Measurements from ENCODE around the gene IFRD2.
A peak's percentile ranks its signal among the peaks of the same experiment; 100 is the strongest.

Gene IFRD2, protein sequence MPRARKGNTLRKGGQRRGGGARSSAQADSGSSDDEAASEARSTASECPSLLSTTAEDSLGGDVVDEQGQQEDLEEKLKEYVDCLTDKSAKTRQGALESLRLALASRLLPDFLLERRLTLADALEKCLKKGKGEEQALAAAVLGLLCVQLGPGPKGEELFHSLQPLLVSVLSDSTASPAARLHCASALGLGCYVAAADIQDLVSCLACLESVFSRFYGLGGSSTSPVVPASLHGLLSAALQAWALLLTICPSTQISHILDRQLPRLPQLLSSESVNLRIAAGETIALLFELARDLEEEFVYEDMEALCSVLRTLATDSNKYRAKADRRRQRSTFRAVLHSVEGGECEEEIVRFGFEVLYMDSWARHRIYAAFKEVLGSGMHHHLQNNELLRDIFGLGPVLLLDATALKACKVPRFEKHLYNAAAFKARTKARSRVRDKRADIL

DNA sequence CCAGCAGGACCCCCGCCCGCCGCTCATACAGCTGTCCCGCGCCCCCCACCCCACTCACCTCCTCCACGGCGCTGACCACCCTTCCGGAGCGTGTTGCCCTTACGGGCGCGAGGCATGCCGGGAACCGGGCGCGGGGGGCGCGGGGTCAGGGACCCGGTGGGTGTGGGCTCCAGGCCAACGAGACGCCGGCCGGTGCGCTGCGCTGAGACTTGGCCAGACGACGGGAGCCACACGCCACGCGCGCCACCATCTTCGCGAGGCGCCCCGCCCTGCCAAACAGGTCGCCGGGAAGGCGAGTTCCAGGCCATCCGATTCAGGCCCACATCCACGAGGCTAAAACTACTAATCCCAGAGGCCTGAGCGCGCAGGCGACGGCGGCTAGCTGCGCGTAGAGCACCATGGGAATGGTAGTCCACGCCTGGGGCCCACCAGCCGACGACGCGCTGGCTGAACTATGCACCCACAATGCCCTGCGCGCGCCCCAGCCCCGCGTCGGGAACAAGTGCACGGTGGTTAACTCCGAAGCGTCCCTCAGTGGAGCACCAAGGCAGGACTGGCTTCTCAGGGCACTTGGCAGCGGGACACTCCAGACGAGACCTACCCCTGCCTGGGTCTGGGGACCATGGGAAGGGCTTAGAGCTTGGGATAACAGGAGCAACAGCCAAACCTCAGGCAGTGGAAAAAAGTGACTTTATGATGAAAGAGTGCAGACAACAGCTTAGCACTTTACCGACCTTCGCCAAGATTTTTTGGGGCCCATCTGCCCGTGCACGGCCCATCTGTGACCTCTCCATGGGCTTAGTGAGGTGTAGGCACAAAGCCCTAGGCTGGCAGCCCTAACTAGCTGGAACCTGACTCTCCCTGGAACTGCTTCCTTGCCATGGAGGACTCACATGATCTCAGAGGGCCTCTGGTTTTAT, at the start of gene IFRD2:
Gene IFRD2 (minus strand): TSS at position 271 of the 920 bp plus-strand sequence. CDS start 155 bp downstream, at position 116.
- peak; percentile 99 for DNase-seq

DNA sequence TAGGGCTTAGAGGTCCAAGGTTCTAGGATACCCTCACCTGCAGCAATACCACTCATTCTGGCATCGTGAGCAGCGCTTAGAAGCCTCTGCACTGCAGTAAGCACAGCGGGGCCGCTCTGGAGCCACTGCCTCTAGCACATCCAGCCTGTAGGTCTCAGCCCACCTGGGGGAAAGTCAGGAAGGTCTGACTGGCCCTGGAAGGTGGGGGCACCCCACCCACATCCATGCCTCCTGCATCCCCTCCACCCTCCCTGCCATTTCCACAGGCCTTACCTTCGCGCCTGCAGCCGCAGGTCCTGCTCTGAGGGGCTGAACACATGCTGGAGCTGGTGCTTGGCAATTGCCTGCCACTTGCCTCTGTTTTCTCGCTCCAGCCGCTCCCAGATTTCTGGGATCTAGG, 49.3 kb upstream of the IFRD2 start:
- no peak for DNase-seq

DNA sequence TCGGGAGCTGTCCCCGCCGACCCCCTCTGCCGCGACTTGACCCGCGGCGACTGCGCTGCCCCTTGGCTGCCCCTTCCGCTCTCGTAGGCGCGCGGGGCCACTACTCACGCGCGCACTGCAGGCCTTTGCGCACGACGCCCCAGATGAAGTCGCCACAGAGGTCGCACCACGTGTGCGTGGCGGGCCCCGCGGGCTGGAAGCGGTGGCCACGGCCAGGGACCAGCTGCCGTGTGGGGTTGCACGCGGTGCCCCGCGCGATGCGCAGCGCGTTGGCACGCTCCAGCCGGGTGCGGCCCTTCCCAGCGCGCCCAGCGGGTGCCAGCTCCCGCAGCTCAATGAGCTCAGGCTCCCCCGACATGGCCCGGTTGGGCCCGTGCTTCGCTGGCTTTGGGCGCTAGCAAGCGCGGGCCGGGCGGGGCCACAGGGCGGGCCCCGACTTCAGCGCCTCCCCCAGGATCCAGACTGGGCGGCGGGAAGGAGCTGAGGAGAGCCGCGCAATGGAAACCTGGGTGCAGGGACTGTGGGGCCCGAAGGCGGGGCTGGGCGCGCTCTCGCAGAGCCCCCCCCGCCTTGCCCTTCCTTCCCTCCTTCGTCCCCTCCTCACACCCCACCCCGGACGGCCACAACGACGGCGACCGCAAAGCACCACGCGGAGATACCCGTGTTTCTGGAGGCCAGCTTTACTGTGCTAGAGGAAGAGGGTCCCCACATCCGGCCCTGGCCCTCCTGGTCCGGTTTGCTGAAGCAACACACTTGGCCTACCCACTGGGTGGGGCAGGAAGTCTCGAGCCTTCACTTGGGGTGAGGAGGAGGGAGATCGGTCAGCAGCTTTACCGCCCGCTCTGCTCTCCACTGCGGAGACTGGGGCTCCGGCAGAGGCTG, 48.5 kb upstream of the IFRD2 start, which contains the start of gene RASSF1:
Gene RASSF1 (minus strand): TSS at position 389 of the 882 bp plus-strand sequence. CDS start 31 bp downstream, at position 358.
- DNase-seq, result peak; percentile 90

DNA sequence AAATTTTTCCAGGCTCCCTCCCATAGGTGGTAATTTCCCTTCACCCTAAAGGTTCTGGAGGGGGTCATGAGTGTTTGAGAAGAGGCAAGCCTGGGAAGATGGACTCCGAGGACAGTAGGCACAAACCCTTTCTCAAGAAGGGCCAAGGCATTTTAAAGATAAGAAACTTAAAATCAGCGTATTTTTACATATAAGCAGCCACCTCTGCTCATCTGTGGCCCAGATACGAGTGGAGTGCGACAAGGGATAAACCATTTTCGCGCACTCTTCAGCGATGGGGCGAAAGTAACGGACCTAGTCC, 47.9 kb upstream of the IFRD2 start:
- DNase-seq, result no peak

DNA sequence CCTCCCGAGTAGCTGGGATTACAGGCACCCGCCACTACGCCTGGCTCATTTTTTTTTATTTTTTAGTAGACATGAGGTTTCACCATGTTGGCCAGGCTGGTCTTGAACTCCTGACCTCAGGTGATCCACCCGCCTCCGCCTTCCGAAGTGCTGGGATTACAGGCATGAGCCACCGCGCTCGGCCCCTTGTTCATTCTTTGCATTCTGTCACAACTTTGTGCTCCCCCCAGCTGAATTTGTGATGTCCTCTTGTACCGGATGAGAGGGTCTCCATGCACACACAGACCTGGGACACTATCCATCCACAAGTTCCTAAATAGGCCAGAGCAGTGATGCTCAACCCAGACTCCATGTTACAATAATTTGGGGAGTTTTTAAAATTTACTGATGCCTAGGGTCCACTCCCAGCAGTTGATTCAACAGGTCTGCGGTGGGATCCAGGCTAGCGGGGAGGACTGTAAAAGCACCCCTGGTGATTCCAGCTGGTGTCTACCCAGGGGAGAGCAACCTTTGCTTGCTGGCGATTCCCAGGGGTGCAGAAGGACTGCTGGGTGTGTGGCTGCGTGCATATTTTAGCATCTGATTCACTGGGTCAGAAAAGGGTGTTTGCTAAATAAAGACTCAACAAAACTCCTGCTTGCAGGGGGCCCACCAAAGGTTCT, 47.4 kb upstream of the IFRD2 start:
- no peak for DNase-seq

DNA sequence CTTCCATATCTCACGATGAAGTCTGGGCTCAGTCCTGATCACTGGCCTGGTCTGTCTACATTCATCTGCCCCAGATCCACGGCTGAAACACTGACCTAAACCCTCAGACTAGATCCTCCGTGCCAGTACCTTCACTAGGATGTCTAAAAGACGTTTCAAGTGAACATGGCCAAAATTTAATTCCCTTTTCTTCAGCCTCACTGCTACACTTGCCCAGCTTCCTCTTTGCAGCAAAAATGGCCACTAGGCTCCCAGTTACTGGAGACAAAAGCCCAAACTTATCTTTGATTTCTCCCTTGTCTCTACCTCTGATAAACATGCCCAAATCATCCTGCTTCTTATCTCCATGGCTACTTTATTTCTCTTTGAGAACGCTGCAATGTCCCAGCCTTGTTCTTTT, 46.7 kb upstream of the IFRD2 start:
- no peak for DNase-seq

DNA sequence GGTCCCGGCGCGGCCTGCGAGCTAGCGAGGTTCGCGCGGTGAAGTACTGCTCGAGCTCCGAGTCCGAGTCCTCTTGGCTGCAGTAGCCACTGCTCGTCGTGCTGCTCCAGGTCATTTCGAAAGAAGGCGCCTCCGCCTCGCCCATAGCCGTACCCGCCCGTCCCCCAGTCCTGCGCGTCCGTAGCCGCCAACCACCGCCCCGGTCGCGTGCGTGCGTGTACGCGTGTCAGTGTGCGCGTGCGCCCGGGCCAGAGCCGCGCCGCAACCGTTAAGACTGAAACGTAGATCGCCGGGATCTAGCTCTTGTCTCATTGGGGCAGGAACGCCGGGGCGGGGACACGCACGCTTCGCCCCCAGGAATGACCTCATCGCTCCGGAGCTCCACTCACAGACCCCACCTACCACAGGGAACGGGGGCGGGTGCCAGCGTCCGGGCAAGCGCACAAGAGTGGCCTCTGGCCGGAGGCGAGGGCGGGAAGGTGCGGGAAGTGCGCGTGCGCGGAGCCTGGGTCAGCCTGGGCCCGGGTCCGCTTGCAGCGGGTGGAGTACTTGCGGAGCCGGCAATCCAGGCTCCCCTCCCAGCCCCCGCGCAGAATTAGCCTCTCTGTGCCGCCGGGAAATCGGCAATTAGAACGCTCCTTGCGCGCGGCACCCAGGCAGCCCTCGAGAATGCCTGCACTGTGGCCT, 45.1 kb upstream of the IFRD2 start:
- DNase-seq, result peak; percentile 99

DNA sequence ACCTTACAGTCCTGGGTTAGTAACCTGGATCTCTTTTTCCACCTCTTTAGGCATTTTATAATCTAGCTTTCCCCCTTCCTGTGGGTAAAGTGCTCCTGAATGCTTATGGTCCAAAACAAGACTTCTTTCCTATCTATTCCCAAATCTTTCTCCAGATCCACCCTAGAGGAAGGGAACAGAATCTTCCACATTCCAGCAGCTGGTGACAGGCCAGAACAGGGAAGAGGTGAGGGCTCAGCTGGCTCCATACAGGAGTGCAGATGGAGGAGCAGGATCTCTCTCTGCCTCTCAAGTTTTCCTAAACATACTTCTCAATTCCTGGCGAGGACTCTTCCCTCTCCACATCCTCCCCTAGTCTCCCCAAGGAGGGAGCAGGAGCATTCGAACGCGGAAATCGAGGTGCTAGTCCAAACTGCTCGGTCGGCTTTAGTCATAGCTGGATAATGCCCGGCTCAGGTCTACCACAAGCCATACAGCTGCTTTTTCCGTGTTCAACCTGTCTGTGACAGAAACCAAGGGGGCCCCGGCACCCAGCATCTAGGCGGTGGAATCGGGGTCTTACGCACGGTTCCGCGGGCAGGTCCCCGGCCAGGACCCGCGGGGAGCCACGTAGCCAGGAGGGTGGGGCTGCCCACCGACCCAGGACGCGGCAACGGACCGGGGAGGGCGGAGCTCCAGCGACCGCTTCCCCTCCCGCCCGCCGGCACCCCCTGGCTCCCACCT, 44.4 kb upstream of the IFRD2 start:
- DNase-seq, result no peak

DNA sequence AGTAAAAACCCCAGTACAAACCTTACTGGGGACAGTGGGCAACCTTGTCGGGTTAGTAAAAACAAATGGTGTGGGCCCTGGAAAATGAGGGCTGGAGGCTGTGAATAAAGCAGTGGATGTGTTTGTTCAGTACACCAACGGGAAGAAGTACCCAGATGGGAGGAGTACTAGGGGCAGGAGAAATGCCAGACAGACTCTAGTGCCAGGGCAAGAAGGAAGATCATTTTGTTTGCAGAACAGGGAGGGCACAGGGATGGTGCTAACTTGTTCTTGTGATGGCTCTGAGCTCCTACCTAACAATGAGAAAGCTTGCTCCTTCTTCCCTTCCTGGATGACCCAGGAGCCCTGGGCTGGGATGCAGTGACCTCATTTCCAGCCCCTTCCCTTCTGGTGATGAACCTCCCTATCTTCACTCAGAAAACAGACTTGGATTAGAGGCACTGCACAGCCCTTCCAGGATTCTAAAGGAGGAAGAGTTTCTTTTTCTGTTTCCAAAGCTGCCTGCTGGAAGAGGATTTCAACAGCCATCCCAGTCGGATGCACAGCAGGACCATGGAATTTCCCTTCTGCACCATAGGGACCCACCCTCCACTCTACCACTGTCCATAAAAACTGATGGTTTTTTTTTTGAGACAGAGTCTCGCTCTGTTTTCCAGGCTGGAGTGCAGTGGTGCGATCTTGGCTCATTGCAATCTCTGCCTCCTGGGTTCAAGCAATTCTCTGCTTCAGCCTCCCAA, 42.3 kb upstream of the IFRD2 start:
- DNase-seq, result no peak

DNA sequence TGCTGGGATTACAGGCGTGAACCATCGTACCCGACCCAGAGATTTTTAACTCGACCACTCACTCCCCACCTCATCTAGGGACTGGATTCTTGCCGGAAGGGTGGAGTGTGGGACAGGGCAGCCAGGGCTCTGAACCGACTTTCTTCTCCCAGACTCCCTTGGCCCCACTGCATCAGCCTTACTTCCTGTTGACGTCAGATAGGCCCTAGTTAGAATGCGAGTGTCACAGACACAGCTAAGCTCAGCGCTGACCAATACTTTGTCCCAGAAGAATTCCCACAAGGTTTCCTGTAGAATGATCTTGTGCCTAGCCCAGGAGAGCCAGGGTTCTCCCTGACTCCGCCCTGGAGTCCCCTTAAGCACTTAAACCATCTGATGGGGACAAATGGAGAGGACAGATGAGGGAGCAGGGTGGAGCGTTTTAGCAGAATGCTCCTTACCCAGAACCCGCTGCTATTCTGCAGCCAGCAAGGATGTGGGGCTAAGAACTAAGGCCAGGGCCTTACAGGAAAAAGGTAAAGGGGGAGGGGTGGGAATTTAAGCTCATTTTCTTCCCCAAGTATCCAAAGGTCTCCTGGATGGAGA, 41.6 kb upstream of the IFRD2 start:
- no peak for DNase-seq

DNA sequence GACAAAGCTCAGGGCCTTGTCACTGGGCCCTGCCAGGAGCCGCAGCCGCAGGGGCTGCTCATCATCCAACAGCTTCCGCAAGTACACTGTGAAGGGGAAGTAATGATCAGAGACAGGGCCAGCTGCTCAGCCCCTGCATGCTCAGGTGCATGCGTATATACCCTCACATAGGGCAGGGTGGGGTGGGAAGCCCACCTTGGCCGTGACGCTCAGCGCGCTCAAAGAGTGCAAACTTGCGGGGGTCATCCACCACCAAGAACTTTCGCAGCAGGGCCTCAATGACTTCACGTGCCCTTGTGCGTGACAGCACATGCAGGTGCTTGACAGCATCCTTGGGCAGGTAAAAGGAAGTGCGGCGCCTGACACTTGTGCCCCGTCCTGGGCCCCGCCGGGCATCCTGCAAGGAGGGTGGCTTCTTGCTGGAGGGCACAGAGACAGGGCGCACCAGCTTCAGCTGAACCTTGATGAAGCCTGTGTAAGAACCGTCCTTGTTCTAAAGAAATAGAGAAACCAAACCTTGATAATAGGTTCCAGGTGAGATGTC, 39.2 kb upstream of the IFRD2 start:
- no peak for DNase-seq

DNA sequence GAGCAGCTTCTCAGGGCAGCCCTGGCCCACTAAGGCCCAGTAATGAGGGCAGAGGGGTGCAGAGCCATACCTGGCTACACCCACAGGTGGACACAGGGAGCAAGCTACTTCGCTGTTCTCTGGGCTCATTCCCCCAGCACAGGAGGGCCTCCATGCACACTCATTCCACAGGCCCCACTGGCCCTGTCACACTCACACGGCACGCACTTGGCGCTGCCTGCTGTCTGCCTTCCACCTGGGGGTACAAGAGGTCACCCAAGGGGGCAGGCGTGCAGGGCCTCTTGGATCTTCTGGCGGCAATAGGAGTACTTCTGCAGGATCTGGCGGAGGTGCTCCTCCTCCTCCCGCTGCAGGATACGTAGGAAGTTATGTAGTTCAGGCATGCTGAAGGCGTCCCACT, 38.1 kb upstream of the IFRD2 start:
- DNase-seq, result no peak

DNA sequence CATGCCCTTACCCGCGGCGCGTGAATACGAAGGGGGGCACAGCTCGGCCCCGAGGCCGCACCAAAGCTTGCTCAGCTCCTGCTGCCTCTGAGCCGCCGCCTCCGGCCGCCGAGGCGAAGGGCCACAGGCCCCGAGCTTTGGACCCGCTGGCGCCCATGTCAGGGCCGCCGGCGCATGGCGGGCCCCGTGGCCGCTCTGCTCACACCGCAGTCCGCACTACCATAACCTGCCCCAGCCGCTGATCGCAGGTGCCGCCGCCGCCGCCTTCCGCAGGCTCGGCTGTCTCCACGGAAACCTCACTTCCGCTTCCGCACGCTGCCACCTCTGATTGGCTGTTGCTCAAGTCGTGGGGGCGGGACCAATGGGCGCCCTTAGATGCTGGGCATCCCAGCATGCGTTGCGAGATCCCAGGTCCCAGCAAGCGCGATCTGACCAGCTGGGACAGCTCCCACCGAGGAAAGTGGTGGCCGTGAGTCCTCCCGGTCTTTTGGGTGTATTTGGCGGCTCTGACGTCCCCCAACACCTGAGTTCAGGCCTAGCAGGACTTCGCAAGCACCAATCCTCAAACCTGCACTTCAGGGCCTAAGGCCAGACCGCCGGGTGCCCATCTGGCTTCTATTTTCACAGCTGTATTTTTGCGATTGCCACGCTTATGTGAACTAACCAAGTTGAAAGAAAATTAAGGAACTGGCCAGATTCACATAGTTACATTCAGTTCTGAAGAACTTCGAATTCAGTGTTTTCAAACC, 35.9 kb upstream of the IFRD2 start, which contains the start of gene TUSC2:
Gene TUSC2 (minus strand): TSS at position 281 of the 749 bp plus-strand sequence. CDS start 124 bp downstream, at position 157.
- DNase-seq, result peak; percentile 97

DNA sequence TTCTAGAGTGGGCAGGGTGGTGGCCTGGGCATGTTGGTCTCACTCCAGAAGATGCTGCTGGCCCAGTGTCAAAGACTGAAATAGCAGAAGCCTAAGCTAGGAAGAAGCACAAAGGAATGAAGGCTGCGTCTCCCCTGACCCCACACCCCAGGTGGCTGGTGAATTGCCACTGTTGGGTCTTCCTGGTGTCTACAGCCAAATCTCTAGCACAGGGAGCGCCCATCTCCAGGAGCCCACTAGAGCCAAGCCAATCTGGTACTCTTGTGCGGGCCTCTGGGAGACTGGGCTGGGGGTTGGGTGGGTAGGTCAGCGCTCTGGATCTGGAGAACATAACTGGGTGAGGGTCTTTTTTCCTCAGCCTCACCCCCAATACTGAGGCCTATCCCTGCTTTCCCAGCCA, 34.9 kb upstream of the IFRD2 start:
- DNase-seq, result no peak

DNA sequence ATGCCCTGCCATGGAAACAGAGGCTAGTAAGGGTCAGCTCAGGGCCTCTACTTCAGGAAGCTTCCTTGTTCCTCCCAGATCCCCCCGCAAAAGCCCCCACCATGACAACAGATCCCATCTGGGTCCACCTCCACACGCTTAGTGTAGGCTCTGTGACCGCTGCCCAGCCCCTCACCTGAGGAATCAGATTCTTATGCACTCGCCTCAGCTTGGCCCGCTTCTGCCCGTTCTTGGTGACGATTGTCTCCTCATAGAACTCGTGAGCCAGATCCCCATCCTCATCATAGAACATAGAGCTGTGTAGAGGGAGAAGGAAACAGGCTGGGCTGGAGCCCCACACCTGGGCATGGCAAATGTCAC, 33.9 kb upstream of the IFRD2 start:
- no peak for DNase-seq

DNA sequence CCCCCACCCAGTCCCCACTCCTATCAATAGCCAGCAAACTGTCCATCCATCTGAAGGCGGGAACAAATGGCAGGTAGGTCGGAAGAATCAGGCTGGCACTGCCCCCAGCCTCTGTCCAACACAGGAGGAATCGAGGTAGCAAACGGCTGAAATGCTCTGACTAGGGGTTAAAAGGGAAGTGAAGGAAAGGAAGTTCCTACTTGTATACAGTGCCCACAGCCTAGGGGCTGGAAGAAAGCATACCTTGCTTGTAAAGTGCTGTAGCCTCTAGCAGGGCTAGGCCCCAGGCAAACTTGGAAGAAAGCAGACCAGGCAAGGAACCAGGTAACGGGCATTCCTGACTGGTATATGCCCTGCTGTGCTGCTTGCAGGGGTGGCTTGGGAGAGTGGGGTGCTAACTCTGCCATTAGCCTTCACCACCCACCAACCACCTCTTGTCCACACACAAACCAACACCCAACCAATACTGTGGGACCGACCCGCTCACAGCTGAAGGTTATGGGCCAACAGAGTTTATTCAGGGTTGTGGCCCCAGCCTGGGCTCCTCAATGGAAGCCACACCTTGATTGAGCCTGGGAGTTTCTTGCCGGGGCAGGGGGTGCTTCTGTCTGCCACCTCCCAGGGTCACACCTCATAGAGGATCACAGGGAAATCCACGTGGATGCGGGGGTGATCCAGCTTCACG, 33.4 kb upstream of the IFRD2 start:
- DNase-seq, result no peak

DNA sequence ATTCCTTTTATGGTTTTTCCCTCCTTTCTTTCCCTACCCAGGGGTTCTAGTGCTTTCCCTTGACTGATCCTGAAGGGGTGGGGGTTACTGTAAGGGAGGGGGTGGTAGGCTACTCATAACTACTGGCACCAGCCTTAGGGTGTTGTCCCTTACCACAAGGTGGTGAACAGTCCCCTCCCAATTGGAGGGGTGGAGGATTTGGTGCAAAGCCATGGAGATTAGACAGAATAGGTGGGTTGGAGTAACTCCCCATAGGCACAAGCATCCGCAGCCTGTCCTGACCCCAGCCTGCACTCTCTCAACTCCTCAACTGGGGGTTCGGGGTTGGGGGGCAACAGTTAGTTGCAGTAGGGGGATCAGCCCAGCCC, 32.9 kb upstream of the IFRD2 start:
- no peak for DNase-seq

Measured in activated CD4-positive, alpha-beta T cell treated with anti-CD3 and anti-CD28 coated beads, Interleukin-2, Interleukin-6, amounts not matched to agents 100 ng/mL and 50 ng/mL, durations not matched to agents 16 hours and 8 hours (primary cell).